ENCODE measurements around the gene ZBTB22. TPM values are rescaled to one million over a fixed set of nuclear protein-coding genes. Genes with fewer than 3 reads are reported as not detected.
"Not testable (repeated sequence)": the region's sequence is repeated elsewhere in the genome, so short reads cannot be mapped to it uniquely, and the experiment has no call there.

The ZBTB22 gene
- total RNA-seq, 1 donor from 2014 or later: 17.5 TPM

- no peaks in the 10 kb centered on the region for H3K27me3 ChIP-seq (ENCODE audit: control insufficient read depth, insufficient read depth, low read length)
- no peak for TF ChIP-seq CTCF (IDR thresholded peaks at IDR 0.05; ENCODE audit: insufficient read depth, low read length, poor library complexity, severe bottlenecking)
- no peak overlapping the region for H3K4me3 ChIP-seq (ENCODE audit: low read depth, low read length)
- no peak for DNase-seq (ENCODE audit: low read depth)
- no peaks in the 10 kb centered on the region for H3K36me3 ChIP-seq (ENCODE audit: control insufficient read depth, insufficient read depth, low read length)
Measured at GRCh38 chr6:33356295-33356694, 38.8 kb upstream of the ZBTB22 start.

- DNase-seq (ENCODE audit: low read depth); H3K27me3 ChIP-seq (ENCODE audit: control insufficient read depth, insufficient read depth, low read length); H3K4me3 ChIP-seq (ENCODE audit: low read depth, low read length); H3K36me3 ChIP-seq (ENCODE audit: control insufficient read depth, insufficient read depth, low read length): not testable (repeated sequence)
Measured at GRCh38 chr6:33355860-33356259, 38.3 kb upstream of the ZBTB22 start.

- no peak for TF ChIP-seq CTCF (IDR thresholded peaks at IDR 0.05; ENCODE audit: insufficient read depth, low read length, poor library complexity, severe bottlenecking)
- Histone ChIP-seq H3K27me3 (ENCODE audit: control insufficient read depth, insufficient read depth, low read length) (peaks cover 3% of the 10 kb centered on the region), H3K4me3 (ENCODE audit: low read depth, low read length) (no peak overlapping the region), H3K36me3 (ENCODE audit: control insufficient read depth, insufficient read depth, low read length) (no peaks in the 10 kb centered on the region)
- no peak for DNase-seq (ENCODE audit: low read depth)
Measured at GRCh38 chr6:33347816-33348215, 30.3 kb upstream of the ZBTB22 start.

GRCh38 chr6:33346972-33347371 is 29.4 kb upstream of the ZBTB22 start:
- H3K4me3 ChIP-seq (ENCODE audit: low read depth, low read length); DNase-seq (ENCODE audit: low read depth); H3K36me3 ChIP-seq (ENCODE audit: control insufficient read depth, insufficient read depth, low read length); H3K27me3 ChIP-seq (ENCODE audit: control insufficient read depth, insufficient read depth, low read length): not testable (repeated sequence)

GRCh38 chr6:33344701-33345697 is 27.5 kb upstream of the ZBTB22 start:
- Histone ChIP-seq H3K27me3 (ENCODE audit: control insufficient read depth, insufficient read depth, low read length) (peaks cover 3% of the 10 kb centered on the region), H3K36me3 (ENCODE audit: control insufficient read depth, insufficient read depth, low read length) (no peaks in the 10 kb centered on the region), H3K4me3 (ENCODE audit: low read depth, low read length) (no peak overlapping the region)
- TF ChIP-seq CTCF (IDR thresholded peaks at IDR 0.05; ENCODE audit: insufficient read depth, low read length, poor library complexity, severe bottlenecking): peak; percentile 43
- DNase-seq (ENCODE audit: low read depth): peak; percentile 55

GRCh38 chr6:33343953-33344611 is 26.5 kb upstream of the ZBTB22 start:
- Histone ChIP-seq H3K27me3 (ENCODE audit: control insufficient read depth, insufficient read depth, low read length) (peaks cover 3% of the 10 kb centered on the region), H3K4me3 (ENCODE audit: low read depth, low read length) (no peak overlapping the region), H3K36me3 (ENCODE audit: control insufficient read depth, insufficient read depth, low read length) (no peaks in the 10 kb centered on the region)
- TF ChIP-seq CTCF (IDR thresholded peaks at IDR 0.05; ENCODE audit: insufficient read depth, low read length, poor library complexity, severe bottlenecking): no peak
- no peak for DNase-seq (ENCODE audit: low read depth)

- H3K27me3 ChIP-seq (ENCODE audit: control insufficient read depth, insufficient read depth, low read length); H3K36me3 ChIP-seq (ENCODE audit: control insufficient read depth, insufficient read depth, low read length); H3K4me3 ChIP-seq (ENCODE audit: low read depth, low read length); DNase-seq (ENCODE audit: low read depth): not testable (repeated sequence)
Measured at GRCh38 chr6:33343606-33343952, 26.0 kb upstream of the ZBTB22 start.
